SH-SY5Y (cell line): Measurements from ENCODE around the gene C12orf50.

Experiments used
- GATA2 ChIP-seq: IDR thresholded peaks from 2 replicates; pipeline ENCODE4 v1.6.1; 2011; ENCODE audit warnings: mild to moderate bottlenecking, low read depth, low read length
- GATA3 ChIP-seq: IDR thresholded peaks from 2 replicates; pipeline ENCODE4 v1.6.1; 2011; ENCODE audit warnings: low read depth, mild to moderate bottlenecking, low read length, moderate library complexity

The C12orf50 gene

DNA sequence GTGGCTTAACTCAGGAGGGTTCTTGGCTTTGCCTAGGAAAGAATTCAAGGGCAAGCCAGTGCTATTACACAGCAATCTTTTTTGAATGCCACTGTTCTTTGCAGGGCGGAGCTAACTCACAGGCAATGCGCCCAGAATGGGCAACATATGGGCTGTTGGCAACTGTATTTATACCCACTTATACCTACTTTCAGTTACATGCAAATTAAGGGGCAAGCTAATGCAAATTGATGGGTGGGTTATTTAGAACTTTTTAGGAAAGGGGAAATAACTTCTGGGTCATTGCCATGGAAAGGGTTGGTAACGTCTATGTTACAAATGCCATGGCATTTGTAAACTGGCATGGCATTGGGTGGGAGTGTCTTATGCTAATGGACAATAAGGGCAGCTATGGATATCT is 85.4 kb downstream of the C12orf50 start:
- TF ChIP-seq GATA3 (no peak), GATA2 (no peak)

DNA sequence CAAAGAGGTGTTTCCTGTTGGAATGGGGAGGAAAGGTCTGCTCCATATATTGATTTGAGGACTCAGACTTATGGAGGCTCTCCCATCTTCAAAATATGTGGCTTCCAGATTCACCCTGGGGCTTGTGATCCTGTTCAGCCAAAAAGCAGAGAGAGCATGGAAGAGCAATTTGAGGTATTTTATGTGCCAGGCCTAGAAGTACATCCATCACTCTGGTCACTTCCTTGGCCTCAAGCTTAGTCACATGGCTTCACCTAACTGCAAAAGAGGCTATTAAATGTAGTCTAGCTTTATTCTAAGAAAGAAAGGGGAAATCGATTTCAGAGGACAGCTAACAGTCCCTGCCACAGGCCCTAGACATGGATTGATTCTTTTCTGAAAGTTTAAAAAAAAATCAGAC is 86.2 kb downstream of the C12orf50 start:
- TF ChIP-seq GATA2: no peak
- TF ChIP-seq GATA3: no peak

- TF ChIP-seq GATA2 (no peak), GATA3 (no peak)
These were observed 90.0 kb downstream of the C12orf50 start for GRCh38 chr12:87939182-87939581.

- TF ChIP-seq GATA3 (no peak), GATA2 (no peak)
These were observed 94.0 kb downstream of the C12orf50 start for GRCh38 chr12:87935216-87935615.

GRCh38 chr12:87933991-87934390 is 95.2 kb downstream of the C12orf50 start:
- TF ChIP-seq GATA2 (no peak), GATA3 (no peak)

DNA sequence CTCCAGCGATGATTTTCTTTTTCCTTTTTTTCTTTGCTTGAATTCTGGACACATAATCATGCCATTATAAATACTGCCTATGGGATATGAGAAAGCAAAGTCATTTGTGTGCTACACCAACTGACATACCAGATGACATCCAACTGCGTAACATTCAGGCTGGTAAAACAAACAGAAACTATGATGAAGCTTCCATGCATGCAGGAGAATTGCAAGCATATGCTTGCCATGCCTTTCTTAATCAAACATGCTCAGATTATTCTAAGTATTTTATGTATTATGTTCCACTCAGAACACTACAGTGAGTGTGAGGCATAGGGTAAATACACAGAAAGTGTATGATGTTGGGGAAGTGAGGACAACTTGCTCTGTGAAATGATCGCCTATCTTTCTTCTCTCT is 97.4 kb downstream of the C12orf50 start:
- TF ChIP-seq GATA2 (no peak), GATA3 (no peak)

GRCh38 chr12:87930627-87931026 is 98.6 kb downstream of the C12orf50 start:
- TF ChIP-seq GATA2 (no peak), GATA3 (no peak)
